ENCODE measurements around the gene ADCY9. TPM values are rescaled to one million over a fixed set of nuclear protein-coding genes. Genes with fewer than 3 reads are reported as not detected.

The ADCY9 gene
- total RNA-seq, 2 donors from 2014 or later, result 7.2 to 58.3 TPM

DNA sequence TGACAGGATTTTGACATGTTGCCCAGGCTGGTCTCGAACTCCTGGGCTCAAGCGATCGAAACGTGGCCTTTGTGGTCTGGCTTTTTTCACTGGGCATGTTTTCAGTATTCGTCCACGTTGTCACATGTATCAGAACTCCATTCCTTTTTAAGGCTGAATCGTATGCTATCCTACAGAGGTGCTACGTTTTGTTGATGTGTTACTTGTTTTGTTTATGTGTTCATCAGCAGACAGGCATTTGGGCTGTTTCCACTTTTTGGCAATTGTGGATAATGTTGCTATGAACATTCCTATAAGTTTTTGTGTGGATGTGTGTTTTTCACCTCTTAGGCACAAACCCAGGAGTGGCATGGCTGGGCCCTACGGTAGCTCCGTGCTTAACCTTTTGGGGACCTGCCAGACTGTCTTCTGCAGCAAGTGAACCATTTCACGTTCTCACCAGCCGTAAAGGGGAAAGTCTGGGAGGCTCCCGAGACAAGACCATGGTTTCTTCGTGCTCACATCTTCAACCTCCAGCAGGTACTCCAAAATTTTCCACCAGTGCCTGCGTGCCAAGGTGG, 26.9 kb downstream of the ADCY9 start:
- Histone ChIP-seq H3K27me3 (replicated peaks; ENCODE audit: insufficient read depth) (no peaks in the 10 kb centered on the region), H3K27ac (no peak overlapping the region), H3K9me3 (no peaks in the 10 kb centered on the region), H3K4me1 (replicated peaks) (no peaks in the 10 kb centered on the region), H3K4me3 (no peak overlapping the region), H3K36me3 (no peaks in the 10 kb centered on the region)
- intact Hi-C loops (cut with DNase I), result no loop called here
- TF ChIP-seq POLR2A (IDR thresholded peaks at IDR 0.05), result no peak
- TF ChIP-seq POLR2AphosphoS5 (IDR thresholded peaks at IDR 0.05), result no peak
- TF ChIP-seq CTCF (IDR thresholded peaks at IDR 0.05), result no peak
- WGBS, result 92% methylated on average over 15 of the region's 15 CpGs
- DNase-seq (ENCODE audit: low spot score), result no peak

DNA sequence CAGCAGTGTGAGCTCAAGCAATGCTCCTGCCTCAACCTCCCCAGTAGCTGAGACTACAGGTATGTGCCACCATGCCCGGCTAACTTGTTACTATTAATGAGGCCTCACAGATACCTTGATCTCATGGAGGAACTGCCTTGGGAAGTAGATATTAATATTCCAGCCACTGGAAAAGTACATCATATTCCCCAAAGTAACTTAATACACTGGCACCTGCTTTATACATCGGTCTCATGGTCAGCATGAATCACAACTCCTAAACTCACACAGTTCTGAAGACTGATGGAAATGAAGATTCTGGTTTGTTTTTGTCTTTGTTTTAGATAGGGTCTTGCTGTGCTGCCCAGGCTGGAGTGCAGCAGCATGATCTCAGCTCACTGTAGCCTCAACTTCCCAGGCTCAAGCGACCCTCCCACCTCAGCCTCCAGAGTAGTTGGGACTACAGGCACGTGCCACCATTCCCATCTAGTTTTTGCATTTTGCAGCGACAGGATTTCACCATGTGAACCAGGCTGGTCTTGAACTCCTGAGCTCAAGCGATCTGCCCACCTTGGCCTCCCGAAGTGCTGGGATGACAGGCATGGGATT, 28.2 kb downstream of the ADCY9 start:
- intact Hi-C loops (cut with DNase I), result no loop called here

GRCh38 chr16:4087099-4087885, 28.9 kb downstream of the ADCY9 start:
- WGBS, result 71% methylated on average over 12 of the region's 12 CpGs
- no peak for DNase-seq (ENCODE audit: low spot score)
- H3K4me1 ChIP-seq (replicated peaks), result no peaks in the 10 kb centered on the region

More for the DNA sequence above, 28.2 kb downstream of the ADCY9 start:
- WGBS, result 92% methylated on average over 7 of the region's 7 CpGs
- no peaks in the 10 kb centered on the region for H3K36me3 ChIP-seq
- H3K4me1 ChIP-seq (replicated peaks), result no peaks in the 10 kb centered on the region
- H3K27ac ChIP-seq, result no peak overlapping the region
- no peak for DNase-seq (ENCODE audit: low spot score)
- H3K4me3 ChIP-seq, result no peak overlapping the region
- no peaks in the 10 kb centered on the region for H3K9me3 ChIP-seq
- no peak for TF ChIP-seq CTCF (IDR thresholded peaks at IDR 0.05)
- no peak for TF ChIP-seq POLR2A (IDR thresholded peaks at IDR 0.05)
- no peak for TF ChIP-seq POLR2AphosphoS5 (IDR thresholded peaks at IDR 0.05)
- H3K27me3 ChIP-seq (replicated peaks; ENCODE audit: insufficient read depth), result no peaks in the 10 kb centered on the region

GRCh38 chr16:4086153-4086552, 30.1 kb downstream of the ADCY9 start:
- TF ChIP-seq POLR2A (IDR thresholded peaks at IDR 0.05) (no peak), POLR2AphosphoS5 (IDR thresholded peaks at IDR 0.05) (no peak), CTCF (IDR thresholded peaks at IDR 0.05) (no peak)
- Histone ChIP-seq H3K9me3 (no peaks in the 10 kb centered on the region), H3K27me3 (replicated peaks; ENCODE audit: insufficient read depth) (no peaks in the 10 kb centered on the region), H3K27ac (no peak overlapping the region), H3K36me3 (no peaks in the 10 kb centered on the region), H3K4me1 (replicated peaks) (no peaks in the 10 kb centered on the region), H3K4me3 (no peak overlapping the region)
- intact Hi-C loops (cut with DNase I), result no loop called here
- 91% methylated on average over 15 of the region's 15 CpGs for WGBS
- no peak for DNase-seq (ENCODE audit: low spot score)

More at GRCh38 chr16:4087099-4087885, 28.9 kb downstream of the ADCY9 start:
- H3K27ac ChIP-seq, result no peak overlapping the region
- no peak overlapping the region for H3K4me3 ChIP-seq
- H3K27me3 ChIP-seq (replicated peaks; ENCODE audit: insufficient read depth), result no peaks in the 10 kb centered on the region
- H3K9me3 ChIP-seq, result no peaks in the 10 kb centered on the region
- no peak for TF ChIP-seq POLR2AphosphoS5 (IDR thresholded peaks at IDR 0.05)
- TF ChIP-seq POLR2A (IDR thresholded peaks at IDR 0.05), result no peak
- TF ChIP-seq CTCF (IDR thresholded peaks at IDR 0.05), result no peak
- no peaks in the 10 kb centered on the region for H3K36me3 ChIP-seq
- intact Hi-C loops (cut with DNase I), result no loop called here
